ENCODE data around the gene HELT.

DNA sequence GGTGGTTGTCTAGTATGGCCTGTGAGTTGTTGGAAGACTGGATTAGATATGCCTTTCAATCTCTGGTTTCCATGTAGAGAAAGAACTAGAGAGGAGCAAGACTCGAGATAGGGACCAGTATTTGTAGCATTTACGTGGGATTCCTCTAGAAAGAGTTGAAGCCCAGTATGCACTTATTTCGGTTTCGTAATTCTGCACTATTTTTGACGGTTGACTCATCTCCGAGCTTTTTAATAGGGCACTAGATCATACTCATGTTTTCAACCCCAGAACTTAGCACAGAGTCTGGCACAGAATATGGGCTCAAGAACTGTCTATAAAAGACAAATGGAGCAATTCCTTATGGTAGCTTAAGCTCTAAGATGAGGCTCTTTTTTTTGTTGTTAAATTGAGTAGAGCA is 15.7 kb downstream of the HELT start:
- TF ChIP-seq, protein P1, sequence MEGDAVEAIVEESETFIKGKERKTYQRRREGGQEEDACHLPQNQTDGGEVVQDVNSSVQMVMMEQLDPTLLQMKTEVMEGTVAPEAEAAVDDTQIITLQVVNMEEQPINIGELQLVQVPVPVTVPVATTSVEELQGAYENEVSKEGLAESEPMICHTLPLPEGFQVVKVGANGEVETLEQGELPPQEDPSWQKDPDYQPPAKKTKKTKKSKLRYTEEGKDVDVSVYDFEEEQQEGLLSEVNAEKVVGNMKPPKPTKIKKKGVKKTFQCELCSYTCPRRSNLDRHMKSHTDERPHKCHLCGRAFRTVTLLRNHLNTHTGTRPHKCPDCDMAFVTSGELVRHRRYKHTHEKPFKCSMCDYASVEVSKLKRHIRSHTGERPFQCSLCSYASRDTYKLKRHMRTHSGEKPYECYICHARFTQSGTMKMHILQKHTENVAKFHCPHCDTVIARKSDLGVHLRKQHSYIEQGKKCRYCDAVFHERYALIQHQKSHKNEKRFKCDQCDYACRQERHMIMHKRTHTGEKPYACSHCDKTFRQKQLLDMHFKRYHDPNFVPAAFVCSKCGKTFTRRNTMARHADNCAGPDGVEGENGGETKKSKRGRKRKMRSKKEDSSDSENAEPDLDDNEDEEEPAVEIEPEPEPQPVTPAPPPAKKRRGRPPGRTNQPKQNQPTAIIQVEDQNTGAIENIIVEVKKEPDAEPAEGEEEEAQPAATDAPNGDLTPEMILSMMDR (IDR thresholded peaks at IDR 0.05 in 4 of 5, conservative IDR thresholded peaks at IDR 0.05 in 1 of 5), result no peak
- no peak for TF ChIP-seq POLR2A (IDR thresholded peaks at IDR 0.05)

Measured in gastrocnemius medialis (tissue), 4 donors.